NCI-H146 treated with DMSO at 0.1 percent for 48 hours (cell line): ENCODE data around the gene MAPK7.

Source experiments
- DNase-seq: peaks from one replicate; lab custom pipeline; 2025; ENCODE audit not compliant: unreplicated experiment; lab: John Stamatoyannopoulos, UW

MAPK7 gene

GRCh38 chr17:19378416-19379360 is at the start of gene MAPK7:
MAPK7 (plus strand) TSS chr17:19378498; CDS start chr17:19378901, 403 bp downstream.
- DNase-seq = no peak

- DNase-seq = no peak
Measured at GRCh38 chr17:19329136-19329535, 49.2 kb upstream of the MAPK7 start.

- DNase-seq = no peak
Measured at GRCh38 chr17:19329839-19330238, 48.5 kb upstream of the MAPK7 start.

GRCh38 chr17:19330271-19330670 is 48.0 kb upstream of the MAPK7 start:
- no peak for DNase-seq

- DNase-seq = no peak
Measured at GRCh38 chr17:19331134-19331533, 47.2 kb upstream of the MAPK7 start.

GRCh38 chr17:19331543-19332245 is 46.6 kb upstream of the MAPK7 start:
- no peak for DNase-seq

- no peak for DNase-seq
Measured at GRCh38 chr17:19332371-19333131, 45.7 kb upstream of the MAPK7 start.

- DNase-seq = no peak
Measured at GRCh38 chr17:19333132-19333440, 45.2 kb upstream of the MAPK7 start.

- no peak for DNase-seq
Measured at GRCh38 chr17:19333736-19334290, 44.5 kb upstream of the MAPK7 start.

GRCh38 chr17:19334331-19334730 is 44.0 kb upstream of the MAPK7 start:
- no peak for DNase-seq

- DNase-seq = no peak
Measured at GRCh38 chr17:19335951-19336631, 42.2 kb upstream of the MAPK7 start.

DNA sequence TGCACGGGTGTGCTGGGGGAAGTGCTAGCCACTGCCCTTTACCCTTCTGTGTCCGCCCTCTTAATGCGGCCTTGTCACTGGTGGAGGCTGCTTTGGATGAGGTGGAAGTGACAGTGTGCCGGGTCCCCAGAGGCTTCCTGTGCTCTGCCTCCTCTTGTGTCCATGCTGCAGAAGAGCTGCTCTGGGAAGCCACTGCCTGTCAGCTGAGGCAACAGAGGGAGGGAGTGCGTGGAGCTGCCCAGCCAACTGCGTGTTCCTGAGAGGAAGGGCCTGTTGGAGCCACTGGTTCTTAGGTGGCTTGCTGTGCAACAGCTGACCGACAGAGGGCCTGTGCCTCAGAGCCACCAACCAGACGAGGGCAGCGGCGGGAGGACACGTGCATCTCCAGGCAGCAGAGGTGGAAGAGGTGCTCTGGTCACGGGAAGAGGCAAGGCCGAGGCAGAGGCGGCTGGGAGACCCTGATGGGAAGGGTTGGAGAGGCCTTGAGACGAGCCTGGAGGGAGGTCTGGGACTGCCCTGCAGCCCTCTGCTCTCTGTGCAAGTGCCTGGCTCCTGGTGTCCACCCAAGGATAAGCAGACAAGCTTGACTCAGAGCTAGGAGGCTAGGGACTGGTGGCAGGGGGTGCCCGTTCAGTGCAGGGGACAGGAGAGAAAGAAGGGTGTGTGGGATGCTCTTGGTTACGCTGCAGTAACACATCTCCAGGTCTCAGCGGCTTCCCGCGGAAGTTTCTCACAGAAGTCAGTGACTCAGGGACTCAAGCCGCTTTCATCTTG is 41.2 kb upstream of the MAPK7 start:
- no peak for DNase-seq

DNA sequence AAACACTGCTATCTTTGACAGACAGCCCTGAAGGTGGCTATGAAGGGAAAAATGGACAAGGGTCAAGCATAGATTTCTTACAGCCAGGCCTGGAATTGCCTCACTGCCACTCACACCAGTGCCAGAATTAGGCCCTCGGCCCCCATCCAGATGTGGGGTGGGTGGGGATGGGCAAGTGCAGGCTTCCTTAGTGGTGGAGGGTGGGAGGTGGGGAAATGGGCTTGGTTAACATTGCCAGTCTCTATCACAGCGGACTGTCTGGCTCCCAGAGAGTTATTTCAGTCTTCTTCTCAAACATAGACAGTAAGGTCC is 40.6 kb upstream of the MAPK7 start:
- DNase-seq = no peak

- no peak for DNase-seq
Measured at GRCh38 chr17:19338031-19338990, 40.0 kb upstream of the MAPK7 start.

- DNase-seq = no peak
Measured at GRCh38 chr17:19339341-19339815, 38.9 kb upstream of the MAPK7 start.

- DNase-seq = no peak
Measured at GRCh38 chr17:19341211-19341631, 37.1 kb upstream of the MAPK7 start.

- no peak for DNase-seq
Measured at GRCh38 chr17:19341641-19342610, 36.4 kb upstream of the MAPK7 start.
